Mononuclear cell (primary cell): Measurements from ENCODE around the gene STAC. TPM values are rescaled to one million over a fixed set of nuclear protein-coding genes. Genes with fewer than 3 reads are reported as not detected.
"Not testable (repeated sequence)": the region's sequence is repeated elsewhere in the genome, so short reads cannot be mapped to it uniquely, and the experiment has no call there.

Source experiments
- H3K27me3 ChIP-seq: 2 replicates; pipeline ENCODE4 v1.6.0; 2011; ENCODE audit warnings: low read length, control low read depth; ENCODE audit not compliant: insufficient read depth
- H3K4me1 ChIP-seq: 2 replicates; pipeline ENCODE4 v1.5.1; 2011; ENCODE audit warnings: mild to moderate bottlenecking, low read length, control low read depth; ENCODE audit not compliant: insufficient read depth
- H3K4me3 ChIP-seq: 2 replicates; pipeline ENCODE4 v1.5.1; 2011; ENCODE audit warnings: mild to moderate bottlenecking, low read length, moderate library complexity
- H3K9me3 ChIP-seq: 2 replicates; pipeline ENCODE4 v1.5.1; 2011; ENCODE audit warnings: low read depth, mild to moderate bottlenecking, control low read depth, low read length
- total RNA-seq: library from RNA; depleted of rRNA; stranded (reverse); fragments of >200 nt; gene quantifications from one replicate; pipeline ENCODE4 v1.2.3, GENCODE V29; 2012

STAC gene
- total RNA-seq, 1 donor, result under 0.01 TPM

DNA sequence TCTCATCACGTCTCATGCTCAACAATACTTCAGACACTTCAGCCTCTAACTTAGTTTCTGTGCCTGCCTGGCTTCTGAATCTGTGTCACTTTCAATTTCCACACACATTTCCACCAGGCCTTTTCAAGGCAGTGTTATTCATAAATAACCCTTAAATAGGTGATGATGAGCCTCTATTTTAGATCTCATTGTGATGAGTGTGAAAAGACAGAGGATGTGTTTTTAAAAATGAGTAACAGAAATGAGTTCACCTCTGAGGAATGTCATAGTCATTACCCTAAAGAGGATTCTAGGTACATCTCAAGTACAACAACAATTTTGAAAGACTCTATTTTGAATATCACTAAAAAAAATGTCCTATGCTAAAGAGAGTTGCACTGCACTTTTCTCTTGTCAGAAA, 64.6 kb downstream of the STAC start:
- H3K27me3 ChIP-seq, result no peaks in the 10 kb centered on the region
- H3K4me3 ChIP-seq, result no peak overlapping the region
- H3K4me1 ChIP-seq, result no peaks in the 10 kb centered on the region
- H3K9me3 ChIP-seq, result no peaks in the 10 kb centered on the region

GRCh38 chr3:36446276-36446675, 66.0 kb downstream of the STAC start:
- Histone ChIP-seq H3K9me3 (no peaks in the 10 kb centered on the region), H3K27me3 (no peaks in the 10 kb centered on the region), H3K4me3 (no peak overlapping the region), H3K4me1 (no peaks in the 10 kb centered on the region)

DNA sequence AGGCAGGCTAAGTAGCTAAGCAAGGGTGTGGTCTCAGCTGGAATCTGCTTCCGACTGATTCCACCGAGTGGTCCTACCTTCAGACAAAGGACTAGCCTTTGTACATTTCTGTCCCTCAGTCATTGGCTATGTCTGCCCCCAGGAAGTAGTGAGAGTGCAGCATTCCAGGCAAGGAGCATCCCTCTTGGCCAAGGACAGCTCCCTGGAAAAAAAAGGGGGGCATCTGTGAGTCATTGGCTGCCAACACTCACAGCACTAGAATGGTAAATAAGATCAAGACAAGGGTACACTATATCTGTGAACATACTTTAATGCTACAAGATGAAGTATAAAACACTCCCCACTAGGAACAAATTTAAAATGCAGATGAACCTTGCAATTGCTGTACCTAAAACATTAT, 66.8 kb downstream of the STAC start:
- H3K9me3 ChIP-seq, result no peaks in the 10 kb centered on the region
- H3K27me3 ChIP-seq, result no peaks in the 10 kb centered on the region
- H3K4me3 ChIP-seq, result no peak overlapping the region
- no peaks in the 10 kb centered on the region for H3K4me1 ChIP-seq

GRCh38 chr3:36451816-36452215, 71.5 kb downstream of the STAC start:
- Histone ChIP-seq H3K27me3 (no peaks in the 10 kb centered on the region), H3K9me3 (no peaks in the 10 kb centered on the region), H3K4me3 (no peak overlapping the region), H3K4me1 (no peaks in the 10 kb centered on the region)

DNA sequence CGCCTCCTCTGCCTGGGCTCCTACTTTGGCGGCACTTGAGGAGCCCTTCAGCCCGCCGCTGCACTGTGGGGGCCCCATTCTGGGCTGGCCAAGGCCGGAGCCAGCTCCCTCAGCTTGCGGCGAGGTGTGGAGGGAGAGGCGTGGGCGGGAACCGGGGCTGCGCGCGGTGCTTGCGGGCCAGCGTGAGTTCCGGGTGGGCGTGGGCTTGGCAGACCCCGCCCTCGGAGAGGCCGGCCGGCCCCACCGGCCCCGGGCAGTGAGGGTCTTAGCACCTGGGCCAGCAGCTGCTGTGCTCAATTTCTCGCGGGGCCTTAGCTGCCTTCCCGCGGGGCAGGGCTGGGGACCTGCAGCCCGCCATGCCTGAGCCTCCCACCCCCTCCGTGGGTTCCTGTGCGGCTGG, 72.9 kb downstream of the STAC start:
- H3K27me3 ChIP-seq, H3K4me1 ChIP-seq, H3K4me3 ChIP-seq, H3K9me3 ChIP-seq: not testable (repeated sequence)

- H3K4me3 ChIP-seq, H3K4me1 ChIP-seq, H3K9me3 ChIP-seq, H3K27me3 ChIP-seq: not testable (repeated sequence)
These were observed 73.6 kb downstream of the STAC start for GRCh38 chr3:36453896-36454295.

DNA sequence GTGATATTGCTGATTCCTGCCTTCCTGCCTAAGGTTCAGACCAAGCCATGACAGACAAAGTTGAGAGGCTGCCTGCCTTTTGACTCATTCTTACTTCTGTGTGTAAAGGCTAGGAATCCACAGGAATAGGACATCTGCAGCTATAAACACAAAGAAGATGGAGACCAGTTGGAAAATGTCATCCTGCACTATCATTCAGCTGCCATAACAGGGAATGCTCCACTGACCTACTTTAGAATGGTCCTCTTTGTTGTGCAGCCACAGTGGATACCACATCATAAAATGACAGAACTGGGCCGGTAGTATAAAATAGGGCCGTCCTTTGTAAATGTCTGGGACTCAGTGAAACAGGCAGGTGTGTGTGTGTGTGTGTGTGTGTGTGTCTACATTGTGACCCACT, 75.1 kb downstream of the STAC start:
- Histone ChIP-seq H3K4me3 (no peak overlapping the region), H3K4me1 (no peaks in the 10 kb centered on the region), H3K27me3 (no peaks in the 10 kb centered on the region), H3K9me3 (no peaks in the 10 kb centered on the region)

GRCh38 chr3:36456784-36457183, 76.5 kb downstream of the STAC start:
- Histone ChIP-seq H3K4me3 (no peak overlapping the region), H3K27me3 (no peaks in the 10 kb centered on the region), H3K4me1 (no peaks in the 10 kb centered on the region)

GRCh38 chr3:36457667-36458066, 77.4 kb downstream of the STAC start:
- Histone ChIP-seq H3K9me3 (no peaks in the 10 kb centered on the region), H3K4me3 (no peak overlapping the region), H3K27me3 (no peaks in the 10 kb centered on the region), H3K4me1 (no peaks in the 10 kb centered on the region)

More at GRCh38 chr3:36456784-36457183, 76.5 kb downstream of the STAC start:
- no peaks in the 10 kb centered on the region for H3K9me3 ChIP-seq

GRCh38 chr3:36459177-36459576, 78.9 kb downstream of the STAC start:
- Histone ChIP-seq H3K4me3 (no peak overlapping the region), H3K27me3 (no peaks in the 10 kb centered on the region), H3K4me1 (no peaks in the 10 kb centered on the region), H3K9me3 (no peaks in the 10 kb centered on the region)

- Histone ChIP-seq H3K4me3 (no peak overlapping the region), H3K9me3 (no peaks in the 10 kb centered on the region), H3K27me3 (no peaks in the 10 kb centered on the region), H3K4me1 (no peaks in the 10 kb centered on the region)
These were observed 81.3 kb downstream of the STAC start for GRCh38 chr3:36461597-36461996.

GRCh38 chr3:36472045-36472444, 91.7 kb downstream of the STAC start:
- H3K27me3 ChIP-seq, H3K4me1 ChIP-seq, H3K4me3 ChIP-seq, H3K9me3 ChIP-seq: not testable (repeated sequence)

GRCh38 chr3:36475558-36475957, 95.3 kb downstream of the STAC start:
- H3K4me1 ChIP-seq, result no peaks in the 10 kb centered on the region
- H3K4me3 ChIP-seq, result no peak overlapping the region
- no peaks in the 10 kb centered on the region for H3K27me3 ChIP-seq
- no peaks in the 10 kb centered on the region for H3K9me3 ChIP-seq

DNA sequence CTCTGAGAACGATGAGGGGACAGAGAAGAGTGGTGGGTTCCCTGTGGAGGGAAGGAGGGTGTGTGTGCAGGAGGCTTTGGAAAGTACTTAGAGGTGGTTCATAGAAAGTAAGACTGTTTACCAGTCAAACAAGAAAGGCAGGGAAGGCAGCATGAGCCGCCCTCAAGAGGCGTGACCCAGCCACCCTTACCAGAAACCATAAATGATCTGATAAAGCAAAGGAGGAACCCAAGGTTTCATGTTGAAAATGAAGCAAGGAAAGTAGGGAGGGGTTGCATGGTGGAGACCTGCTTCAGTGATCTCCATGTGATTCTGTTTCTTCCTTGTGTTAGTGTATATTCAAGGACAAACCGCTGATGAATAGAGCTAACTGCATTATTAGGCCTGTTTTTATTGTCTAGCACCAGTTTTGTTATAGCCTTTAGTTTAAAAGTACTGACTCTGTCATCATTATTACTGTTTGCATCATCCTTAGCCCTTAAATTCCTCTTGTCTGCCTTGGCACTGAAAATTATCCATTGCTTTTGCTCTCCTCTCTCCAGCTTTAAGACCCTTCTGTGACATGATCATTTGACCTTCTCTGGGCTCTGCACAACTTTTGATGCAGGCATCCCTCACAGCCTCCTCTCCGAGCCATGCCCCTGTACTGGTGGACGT, 96.1 kb downstream of the STAC start:
- H3K9me3 ChIP-seq, result no peaks in the 10 kb centered on the region
- H3K4me3 ChIP-seq, result no peak overlapping the region
- H3K4me1 ChIP-seq, result no peaks in the 10 kb centered on the region
- no peaks in the 10 kb centered on the region for H3K27me3 ChIP-seq

- H3K4me3 ChIP-seq, result no peak overlapping the region
- no peaks in the 10 kb centered on the region for H3K27me3 ChIP-seq
- H3K4me1 ChIP-seq, result no peaks in the 10 kb centered on the region
- H3K9me3 ChIP-seq, result no peaks in the 10 kb centered on the region
These were observed 97.4 kb downstream of the STAC start for GRCh38 chr3:36477655-36478054.

DNA sequence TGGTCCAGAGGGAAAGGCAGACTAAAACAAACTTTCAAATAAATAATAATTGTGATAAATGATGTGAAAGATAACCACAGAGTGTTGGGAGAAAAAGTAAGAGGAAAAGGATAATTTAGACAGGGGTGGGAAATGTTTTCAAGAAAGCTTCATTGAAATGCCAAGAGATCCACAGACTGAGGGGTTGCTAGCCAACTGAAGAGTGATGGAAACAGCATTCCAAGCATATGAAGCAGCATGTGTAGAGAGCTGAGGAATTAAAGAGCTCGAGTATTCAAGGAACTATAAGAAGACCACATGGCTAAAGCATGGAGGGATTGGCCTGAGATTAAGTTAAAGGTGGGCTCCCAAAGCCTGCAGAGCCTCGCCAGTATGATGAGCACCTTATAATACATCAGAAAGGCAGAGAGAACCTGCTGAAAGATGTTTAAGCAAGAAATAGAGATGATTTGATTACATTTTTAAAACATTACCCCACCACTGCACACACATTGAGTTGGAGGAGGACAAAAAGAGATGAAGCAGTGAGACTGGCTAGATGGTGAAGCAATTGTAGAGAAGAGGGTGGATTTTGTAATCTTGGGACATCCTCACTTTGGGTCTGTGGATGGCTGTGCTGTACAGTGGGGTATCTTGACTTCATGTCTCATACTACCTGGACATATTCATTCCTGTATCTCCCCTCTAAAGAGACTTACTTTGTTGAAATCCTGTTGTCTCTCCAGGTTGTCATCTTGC, 100.8 kb downstream of the STAC start:
- no peaks in the 10 kb centered on the region for H3K27me3 ChIP-seq
- H3K4me1 ChIP-seq, result no peaks in the 10 kb centered on the region

More for the DNA sequence above, 100.8 kb downstream of the STAC start:
- H3K9me3 ChIP-seq, result no peaks in the 10 kb centered on the region
- H3K4me3 ChIP-seq, result no peak overlapping the region
